ENCODE measurements around the gene N4BP2L1.

DNA sequence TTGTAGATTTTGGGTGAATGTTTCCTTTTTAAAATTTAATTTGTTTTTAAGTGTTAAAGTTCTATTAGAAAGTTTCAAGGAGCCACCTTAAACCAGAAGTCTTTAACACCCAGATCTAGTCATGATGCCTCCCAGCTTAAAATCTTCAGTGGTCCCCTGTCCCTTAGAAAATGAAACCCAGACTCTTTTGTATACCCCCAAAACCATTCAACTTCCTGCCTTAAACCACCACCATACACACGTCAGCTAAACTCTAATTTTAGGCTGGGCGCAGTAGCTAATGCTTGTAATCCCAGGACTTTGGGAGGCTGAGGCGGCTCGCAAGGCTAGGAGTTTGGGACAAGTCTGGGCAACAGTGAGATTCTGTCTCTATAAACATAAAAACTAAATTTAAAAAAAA lies 37.9 kb downstream of the N4BP2L1 start:
- no peak for TF ChIP-seq SIN3A (conservative IDR thresholded peaks at IDR 0.05 in 1 of 2, IDR thresholded peaks at IDR 0.05 in 1 of 2; ENCODE audit: low read depth in 1 of 2, low read length in 2 of 2)
- TF ChIP-seq, protein P1, sequence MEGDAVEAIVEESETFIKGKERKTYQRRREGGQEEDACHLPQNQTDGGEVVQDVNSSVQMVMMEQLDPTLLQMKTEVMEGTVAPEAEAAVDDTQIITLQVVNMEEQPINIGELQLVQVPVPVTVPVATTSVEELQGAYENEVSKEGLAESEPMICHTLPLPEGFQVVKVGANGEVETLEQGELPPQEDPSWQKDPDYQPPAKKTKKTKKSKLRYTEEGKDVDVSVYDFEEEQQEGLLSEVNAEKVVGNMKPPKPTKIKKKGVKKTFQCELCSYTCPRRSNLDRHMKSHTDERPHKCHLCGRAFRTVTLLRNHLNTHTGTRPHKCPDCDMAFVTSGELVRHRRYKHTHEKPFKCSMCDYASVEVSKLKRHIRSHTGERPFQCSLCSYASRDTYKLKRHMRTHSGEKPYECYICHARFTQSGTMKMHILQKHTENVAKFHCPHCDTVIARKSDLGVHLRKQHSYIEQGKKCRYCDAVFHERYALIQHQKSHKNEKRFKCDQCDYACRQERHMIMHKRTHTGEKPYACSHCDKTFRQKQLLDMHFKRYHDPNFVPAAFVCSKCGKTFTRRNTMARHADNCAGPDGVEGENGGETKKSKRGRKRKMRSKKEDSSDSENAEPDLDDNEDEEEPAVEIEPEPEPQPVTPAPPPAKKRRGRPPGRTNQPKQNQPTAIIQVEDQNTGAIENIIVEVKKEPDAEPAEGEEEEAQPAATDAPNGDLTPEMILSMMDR (IDR thresholded peaks at IDR 0.05; ENCODE audit: control extremely low read depth in 1 of 3, insufficient read depth in 1 of 3, low read depth in 1 of 3, low read length in 3 of 3): no peak
- no peak for TF ChIP-seq YY1 (IDR thresholded peaks at IDR 0.05; ENCODE audit: low read depth, low read length)
- no peak for TF ChIP-seq EZH2 (IDR thresholded peaks at IDR 0.05; ENCODE audit: low read depth, low read length, severe bottlenecking)
- no peak for TF ChIP-seq POLR2A (IDR thresholded peaks at IDR 0.05; ENCODE audit: control extremely low read depth in 1 of 2, low read depth in 2 of 2, low read length in 2 of 2)
- TF ChIP-seq EP300 (IDR thresholded peaks at IDR 0.05; ENCODE audit: borderline replicate concordance in 1 of 2, low read depth in 2 of 2, low read length in 2 of 2): no peak
- TF ChIP-seq RXRA (IDR thresholded peaks at IDR 0.05; ENCODE audit: insufficient read depth, low read depth, low read length): no peak
- TF ChIP-seq PHF8 (conservative IDR thresholded peaks at IDR 0.05; ENCODE audit: low read depth, low read length): no peak

All from H1 (cell line).